ENCODE results near the gene TNXB.
"Not testable (repeated sequence)": the region's sequence is repeated elsewhere in the genome, so short reads cannot be mapped to it uniquely, and the experiment has no call there.

TNXB gene

GRCh38 chr6:32046450-32047083, 62.6 kb downstream of the TNXB start:
- Histone ChIP-seq H2BK5ac (ENCODE audit: low read length) (no peak overlapping the region), H3K27ac (ENCODE audit: low read depth, low read length) (no peak overlapping the region), H3K4ac (ENCODE audit: low read depth, low read length) (no peak overlapping the region), H3K9ac (ENCODE audit: low read length) (no peak overlapping the region), H3K36me3 (ENCODE audit: control insufficient read depth, insufficient read depth, low read length) (no peaks in the 10 kb centered on the region), H3K4me2 (ENCODE audit: low read length) (no peak overlapping the region), H3K79me1 (ENCODE audit: low read length) (no peaks in the 10 kb centered on the region), H3K27me3 (ENCODE audit: insufficient read depth, low read length, poor library complexity) (no peaks in the 10 kb centered on the region), H4K5ac (ENCODE audit: low read length) (no peak overlapping the region), H3K79me2 (ENCODE audit: control insufficient read depth, insufficient read depth, low read length) (no peaks in the 10 kb centered on the region), H2AK5ac (ENCODE audit: low read length) (no peak overlapping the region), H3K56ac (ENCODE audit: low read length) (no peak overlapping the region), H2BK120ac (ENCODE audit: low read depth, low read length) (no peak overlapping the region), H2BK15ac (replicated peaks; ENCODE audit: low read depth) (no peak overlapping the region), H3K4me3 (ENCODE audit: low read length) (no peak overlapping the region), H3K18ac (ENCODE audit: low read length) (no peak overlapping the region), H4K8ac (ENCODE audit: low read depth, low read length) (no peak overlapping the region), H3K4me1 (ENCODE audit: control insufficient read depth, low read depth, low read length) (no peaks in the 10 kb centered on the region), H3K23ac (ENCODE audit: low read length) (no peak overlapping the region)
- WGBS (ENCODE audit: extremely low coverage, insufficient coverage, low lambda C conversion rate) = no CpG with 5 or more reads among the region's 14 CpGs
- DNase-seq = peak; percentile 57

- Histone ChIP-seq H3K56ac (ENCODE audit: low read length) (no peak overlapping the region), H4K8ac (ENCODE audit: low read depth, low read length) (no peak overlapping the region), H3K36me3 (ENCODE audit: control insufficient read depth, insufficient read depth, low read length) (no peaks in the 10 kb centered on the region), H3K27me3 (ENCODE audit: insufficient read depth, low read length, poor library complexity) (no peaks in the 10 kb centered on the region), H3K4me2 (ENCODE audit: low read length) (no peak overlapping the region), H2BK120ac (ENCODE audit: low read depth, low read length) (no peak overlapping the region), H3K4me3 (ENCODE audit: low read length) (no peak overlapping the region), H3K4ac (ENCODE audit: low read depth, low read length) (no peak overlapping the region), H3K9ac (ENCODE audit: low read length) (no peak overlapping the region), H2BK15ac (replicated peaks; ENCODE audit: low read depth) (no peak overlapping the region), H3K18ac (ENCODE audit: low read length) (no peak overlapping the region), H3K23ac (ENCODE audit: low read length) (no peak overlapping the region), H4K5ac (ENCODE audit: low read length) (no peak overlapping the region), H3K79me1 (ENCODE audit: low read length) (no peaks in the 10 kb centered on the region), H3K79me2 (ENCODE audit: control insufficient read depth, insufficient read depth, low read length) (no peaks in the 10 kb centered on the region), H3K27ac (ENCODE audit: low read depth, low read length) (no peak overlapping the region), H3K4me1 (ENCODE audit: control insufficient read depth, low read depth, low read length) (no peaks in the 10 kb centered on the region), H2BK5ac (ENCODE audit: low read length) (no peak overlapping the region), H2AK5ac (ENCODE audit: low read length) (no peak overlapping the region)
- DNase-seq = no peak
- no CpG with 5 or more reads among the region's 22 CpGs for WGBS (ENCODE audit: extremely low coverage, insufficient coverage, low lambda C conversion rate)
Observed at GRCh38 chr6:32045811-32046449, 63.2 kb downstream of the TNXB start.

- not testable (repeated sequence) for H2AK5ac ChIP-seq (ENCODE audit: low read length); H3K4me3 ChIP-seq (ENCODE audit: low read length)
Observed at GRCh38 chr6:32044916-32045315, 64.2 kb downstream of the TNXB start.

GRCh38 chr6:32043589-32044380, 65.4 kb downstream of the TNXB start:
- not testable (repeated sequence) for H4K5ac ChIP-seq (ENCODE audit: low read length); H3K23ac ChIP-seq (ENCODE audit: low read length); H3K27ac ChIP-seq (ENCODE audit: low read depth, low read length); H3K27me3 ChIP-seq (ENCODE audit: insufficient read depth, low read length, poor library complexity); H2AK5ac ChIP-seq (ENCODE audit: low read length); H2BK120ac ChIP-seq (ENCODE audit: low read depth, low read length); H3K4me1 ChIP-seq (ENCODE audit: control insufficient read depth, low read depth, low read length); H3K36me3 ChIP-seq (ENCODE audit: control insufficient read depth, insufficient read depth, low read length); H2BK5ac ChIP-seq (ENCODE audit: low read length); H3K56ac ChIP-seq (ENCODE audit: low read length); H3K4me3 ChIP-seq (ENCODE audit: low read length); H3K9ac ChIP-seq (ENCODE audit: low read length); H3K18ac ChIP-seq (ENCODE audit: low read length); H3K4me2 ChIP-seq (ENCODE audit: low read length); H2BK15ac ChIP-seq (replicated peaks; ENCODE audit: low read depth); H3K79me1 ChIP-seq (ENCODE audit: low read length); H4K8ac ChIP-seq (ENCODE audit: low read depth, low read length); H3K4ac ChIP-seq (ENCODE audit: low read depth, low read length); DNase-seq; H3K79me2 ChIP-seq (ENCODE audit: control insufficient read depth, insufficient read depth, low read length)
- no CpG with 5 or more reads among the region's 31 CpGs for WGBS (ENCODE audit: extremely low coverage, insufficient coverage, low lambda C conversion rate)

More at GRCh38 chr6:32044916-32045315, 64.2 kb downstream of the TNXB start:
- not testable (repeated sequence) for H2BK120ac ChIP-seq (ENCODE audit: low read depth, low read length); H3K4me2 ChIP-seq (ENCODE audit: low read length); DNase-seq; H4K5ac ChIP-seq (ENCODE audit: low read length); H3K4ac ChIP-seq (ENCODE audit: low read depth, low read length); H3K27ac ChIP-seq (ENCODE audit: low read depth, low read length); H3K9ac ChIP-seq (ENCODE audit: low read length); H3K36me3 ChIP-seq (ENCODE audit: control insufficient read depth, insufficient read depth, low read length); H3K4me1 ChIP-seq (ENCODE audit: control insufficient read depth, low read depth, low read length); H3K79me2 ChIP-seq (ENCODE audit: control insufficient read depth, insufficient read depth, low read length); H3K18ac ChIP-seq (ENCODE audit: low read length); H3K56ac ChIP-seq (ENCODE audit: low read length); H4K8ac ChIP-seq (ENCODE audit: low read depth, low read length); H3K79me1 ChIP-seq (ENCODE audit: low read length); H3K23ac ChIP-seq (ENCODE audit: low read length); H2BK15ac ChIP-seq (replicated peaks; ENCODE audit: low read depth); H2BK5ac ChIP-seq (ENCODE audit: low read length); H3K27me3 ChIP-seq (ENCODE audit: insufficient read depth, low read length, poor library complexity)
- no CpG with 5 or more reads among the region's 18 CpGs for WGBS (ENCODE audit: extremely low coverage, insufficient coverage, low lambda C conversion rate)

- not testable (repeated sequence) for H3K27ac ChIP-seq (ENCODE audit: low read depth, low read length); H2BK120ac ChIP-seq (ENCODE audit: low read depth, low read length); H3K27me3 ChIP-seq (ENCODE audit: insufficient read depth, low read length, poor library complexity); H3K4ac ChIP-seq (ENCODE audit: low read depth, low read length); H2AK5ac ChIP-seq (ENCODE audit: low read length); H3K79me1 ChIP-seq (ENCODE audit: low read length); H3K9ac ChIP-seq (ENCODE audit: low read length); DNase-seq; H3K36me3 ChIP-seq (ENCODE audit: control insufficient read depth, insufficient read depth, low read length); H2BK15ac ChIP-seq (replicated peaks; ENCODE audit: low read depth); H3K4me3 ChIP-seq (ENCODE audit: low read length); H3K79me2 ChIP-seq (ENCODE audit: control insufficient read depth, insufficient read depth, low read length); H3K23ac ChIP-seq (ENCODE audit: low read length); H3K18ac ChIP-seq (ENCODE audit: low read length); H4K8ac ChIP-seq (ENCODE audit: low read depth, low read length); H2BK5ac ChIP-seq (ENCODE audit: low read length); H4K5ac ChIP-seq (ENCODE audit: low read length); H3K4me2 ChIP-seq (ENCODE audit: low read length); H3K4me1 ChIP-seq (ENCODE audit: control insufficient read depth, low read depth, low read length); H3K56ac ChIP-seq (ENCODE audit: low read length)
- no CpG with 5 or more reads among the region's 15 CpGs for WGBS (ENCODE audit: extremely low coverage, insufficient coverage, low lambda C conversion rate)
Observed at GRCh38 chr6:32042276-32042675, 66.9 kb downstream of the TNXB start.
